ENCODE data around the gene COG7. TPM values are rescaled to one million over a fixed set of nuclear protein-coding genes. Genes with fewer than 3 reads are reported as not detected.

The COG7 gene
- total RNA-seq, 1 donor from 2014 or later: 24.0 TPM

DNA sequence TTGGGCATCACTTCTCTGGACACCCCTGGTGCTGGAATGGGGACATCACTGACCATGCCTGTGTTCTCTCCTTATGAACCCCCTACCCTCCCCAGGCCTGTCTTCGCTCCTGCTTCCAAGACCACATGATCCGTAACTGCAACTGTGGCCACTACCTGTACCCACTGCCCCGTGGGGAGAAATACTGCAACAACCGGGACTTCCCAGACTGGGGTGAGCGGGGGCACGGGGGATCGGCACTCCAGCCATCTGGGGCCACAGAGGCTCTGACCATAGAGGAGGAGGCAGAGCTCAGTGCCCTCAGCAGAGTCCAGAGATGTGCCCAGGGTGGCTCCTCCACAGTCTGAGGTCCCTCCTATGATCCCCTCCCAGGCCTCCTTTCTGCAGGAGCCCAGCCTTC is 77.3 kb downstream of the COG7 start:
- peaks cover 15% of the 10 kb centered on the region for H3K27me3 Mint-ChIP-seq
- H3K4me1 Mint-ChIP-seq (ENCODE audit: unreplicated experiment): no peaks in the 10 kb centered on the region
- no peaks in the 10 kb centered on the region for H3K9me3 Mint-ChIP-seq
- no peak overlapping the region for H3K4me3 Mint-ChIP-seq
- TF ChIP-seq, protein P1, sequence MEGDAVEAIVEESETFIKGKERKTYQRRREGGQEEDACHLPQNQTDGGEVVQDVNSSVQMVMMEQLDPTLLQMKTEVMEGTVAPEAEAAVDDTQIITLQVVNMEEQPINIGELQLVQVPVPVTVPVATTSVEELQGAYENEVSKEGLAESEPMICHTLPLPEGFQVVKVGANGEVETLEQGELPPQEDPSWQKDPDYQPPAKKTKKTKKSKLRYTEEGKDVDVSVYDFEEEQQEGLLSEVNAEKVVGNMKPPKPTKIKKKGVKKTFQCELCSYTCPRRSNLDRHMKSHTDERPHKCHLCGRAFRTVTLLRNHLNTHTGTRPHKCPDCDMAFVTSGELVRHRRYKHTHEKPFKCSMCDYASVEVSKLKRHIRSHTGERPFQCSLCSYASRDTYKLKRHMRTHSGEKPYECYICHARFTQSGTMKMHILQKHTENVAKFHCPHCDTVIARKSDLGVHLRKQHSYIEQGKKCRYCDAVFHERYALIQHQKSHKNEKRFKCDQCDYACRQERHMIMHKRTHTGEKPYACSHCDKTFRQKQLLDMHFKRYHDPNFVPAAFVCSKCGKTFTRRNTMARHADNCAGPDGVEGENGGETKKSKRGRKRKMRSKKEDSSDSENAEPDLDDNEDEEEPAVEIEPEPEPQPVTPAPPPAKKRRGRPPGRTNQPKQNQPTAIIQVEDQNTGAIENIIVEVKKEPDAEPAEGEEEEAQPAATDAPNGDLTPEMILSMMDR (conservative IDR thresholded peaks at IDR 0.05): no peak
- DNase-seq (ENCODE audit: extremely low spot score, unreplicated experiment): no peak
- H3K27ac Mint-ChIP-seq: no peak overlapping the region
- H3K36me3 Mint-ChIP-seq: no peaks in the 10 kb centered on the region

DNA sequence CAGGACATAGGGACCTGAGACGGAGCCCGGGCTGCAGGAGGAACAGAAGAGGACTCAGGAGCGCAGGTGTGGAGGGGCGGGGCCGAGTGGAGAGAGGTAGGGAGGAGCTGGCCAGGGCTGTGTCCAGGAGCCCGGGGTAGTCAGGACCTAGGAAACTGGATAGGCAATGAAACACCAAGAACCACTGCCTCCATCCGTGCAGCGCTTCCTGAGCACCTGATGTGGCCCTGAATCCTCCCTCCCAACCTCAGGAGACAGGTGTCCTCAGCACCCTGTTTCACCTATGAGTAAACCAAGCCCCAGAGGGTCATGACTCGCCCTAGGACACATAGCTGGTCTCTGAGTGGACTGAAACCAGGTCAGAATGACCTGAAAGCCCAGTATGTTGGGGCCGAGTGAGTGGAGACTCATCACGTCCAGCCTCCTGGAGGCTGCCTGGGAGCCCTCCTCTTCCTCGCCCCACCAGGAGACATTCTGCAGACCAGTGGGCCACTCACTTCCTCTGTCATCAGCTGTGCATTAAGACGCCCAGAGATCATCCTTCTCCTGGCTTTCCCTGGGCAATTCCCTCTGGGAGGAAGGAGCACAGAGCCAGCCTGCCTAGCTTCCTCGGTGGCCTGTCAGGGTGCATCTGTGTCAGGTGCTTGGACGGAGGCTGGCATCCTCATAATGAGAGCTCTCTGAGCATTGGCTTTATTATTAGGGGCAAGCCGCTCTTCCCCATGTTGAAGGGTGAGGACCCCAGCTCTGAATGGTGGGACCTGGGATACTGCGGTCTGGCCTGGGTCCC is 78.1 kb downstream of the COG7 start:
- Mint-ChIP-seq H3K4me3 (no peak overlapping the region), H3K27me3 (peaks cover 18% of the 10 kb centered on the region), H3K27ac (no peak overlapping the region)

DNA sequence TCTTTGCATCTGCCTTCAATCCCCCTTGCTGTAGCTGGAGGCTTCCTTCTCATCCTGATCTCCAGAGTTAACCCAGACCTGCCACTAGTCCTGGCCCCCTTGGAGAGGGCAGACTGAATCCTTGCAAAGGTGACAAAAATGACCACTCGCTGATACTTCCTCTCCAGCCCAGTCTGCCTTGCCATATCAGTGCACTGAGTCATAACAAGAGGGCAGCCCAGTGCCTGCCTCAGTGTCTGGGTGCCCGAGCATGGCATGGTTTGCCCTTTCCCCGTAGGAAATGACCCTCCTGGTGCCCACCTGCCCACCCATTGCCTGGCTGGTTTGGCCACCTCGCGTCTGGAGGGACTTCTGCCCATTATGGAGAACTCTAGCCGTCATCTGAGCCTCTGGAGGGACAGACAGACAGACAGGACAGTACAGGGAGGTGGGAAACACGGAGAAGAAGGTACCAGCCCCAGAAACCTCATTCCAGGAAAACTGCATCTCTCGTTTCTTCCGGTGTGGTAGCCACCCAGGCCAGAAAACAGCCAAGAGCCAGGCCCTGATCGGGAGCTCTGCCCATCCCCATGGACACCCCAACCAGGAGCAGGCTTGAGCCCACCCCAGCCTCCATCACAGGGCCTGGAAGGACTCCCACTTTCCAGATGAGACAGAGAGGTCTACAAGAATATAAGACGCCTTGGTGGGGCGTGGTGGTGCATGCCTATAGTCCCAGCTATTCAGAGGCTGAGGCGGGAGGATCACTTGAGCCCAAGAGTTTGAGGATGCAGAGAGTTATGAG is 79.4 kb downstream of the COG7 start:
- Mint-ChIP-seq H3K27ac (no peak overlapping the region), H3K9me3 (no peaks in the 10 kb centered on the region), H3K27me3 (peaks cover 13% of the 10 kb centered on the region), H3K4me1 (ENCODE audit: unreplicated experiment) (no peaks in the 10 kb centered on the region), H3K4me3 (no peak overlapping the region), H3K36me3 (no peaks in the 10 kb centered on the region)
- TF ChIP-seq, protein P1 (conservative IDR thresholded peaks at IDR 0.05): no peak
- no peak for DNase-seq (ENCODE audit: extremely low spot score, unreplicated experiment)

More for the DNA sequence above, 78.1 kb downstream of the COG7 start:
- H3K4me1 Mint-ChIP-seq (ENCODE audit: unreplicated experiment): no peaks in the 10 kb centered on the region
- H3K9me3 Mint-ChIP-seq: no peaks in the 10 kb centered on the region
- TF ChIP-seq, protein P1 (conservative IDR thresholded peaks at IDR 0.05): no peak
- H3K36me3 Mint-ChIP-seq: no peaks in the 10 kb centered on the region
- no peak for DNase-seq (ENCODE audit: extremely low spot score, unreplicated experiment)

GRCh38 chr16:23371368-23371767 is 81.6 kb downstream of the COG7 start:
- H3K4me3 Mint-ChIP-seq: no peak overlapping the region
- no peak for DNase-seq (ENCODE audit: extremely low spot score, unreplicated experiment)
- no peaks in the 10 kb centered on the region for H3K4me1 Mint-ChIP-seq (ENCODE audit: unreplicated experiment)
- TF ChIP-seq, protein P1 (conservative IDR thresholded peaks at IDR 0.05): no peak
- peaks cover 15% of the 10 kb centered on the region for H3K27me3 Mint-ChIP-seq
- no peaks in the 10 kb centered on the region for H3K36me3 Mint-ChIP-seq
- H3K9me3 Mint-ChIP-seq: no peaks in the 10 kb centered on the region
- no peak overlapping the region for H3K27ac Mint-ChIP-seq

- no peak for DNase-seq (ENCODE audit: extremely low spot score, unreplicated experiment)
- no peaks in the 10 kb centered on the region for H3K4me1 Mint-ChIP-seq (ENCODE audit: unreplicated experiment)
Observed at GRCh38 chr16:23369416-23369815, 83.6 kb downstream of the COG7 start.

More at GRCh38 chr16:23369416-23369815, 83.6 kb downstream of the COG7 start:
- H3K4me3 Mint-ChIP-seq: no peak overlapping the region
- no peaks in the 10 kb centered on the region for H3K36me3 Mint-ChIP-seq
- H3K27me3 Mint-ChIP-seq: peaks cover 15% of the 10 kb centered on the region
- no peaks in the 10 kb centered on the region for H3K9me3 Mint-ChIP-seq
- TF ChIP-seq, protein P1 (conservative IDR thresholded peaks at IDR 0.05): no peak
- H3K27ac Mint-ChIP-seq: no peak overlapping the region

All from type B pancreatic cell (in vitro differentiated cells).